H1 (cell line): ENCODE results near the gene RAP1GDS1.

ENCODE experiments used
- MAFK ChIP-seq: IDR thresholded peaks from 2 replicates; pipeline ENCODE4 v1.6.1; 2012; ENCODE audit warnings: low read depth, mild to moderate bottlenecking, improper control_type of control experiment, low read length
- TCF12 ChIP-seq: IDR thresholded peaks from 2 replicates; pipeline ENCODE4 v1.6.1; 2011; ENCODE audit warnings: low read depth, mild to moderate bottlenecking, low read length
- TF ChIP-seq, protein P1 (sequence below), 3 experiments: IDR thresholded peaks; 1 replicate in 2 of 3; 2 replicates in 1 of 3; pipeline versions ENCODE4 v1.5.1 to v1.6.1; 2011; ENCODE audit warnings: low read length in 3 of 3, mild to moderate bottlenecking in 3 of 3, inconsistent platforms in 2 of 3, low read depth in 1 of 3, moderate library complexity in 1 of 3; ENCODE audit not compliant: insufficient read depth in 1 of 3; ENCODE audit errors: control extremely low read depth in 1 of 3

- TF ChIP-seq MAFK (no peak), TCF12 (no peak)
- TF ChIP-seq, protein P1, sequence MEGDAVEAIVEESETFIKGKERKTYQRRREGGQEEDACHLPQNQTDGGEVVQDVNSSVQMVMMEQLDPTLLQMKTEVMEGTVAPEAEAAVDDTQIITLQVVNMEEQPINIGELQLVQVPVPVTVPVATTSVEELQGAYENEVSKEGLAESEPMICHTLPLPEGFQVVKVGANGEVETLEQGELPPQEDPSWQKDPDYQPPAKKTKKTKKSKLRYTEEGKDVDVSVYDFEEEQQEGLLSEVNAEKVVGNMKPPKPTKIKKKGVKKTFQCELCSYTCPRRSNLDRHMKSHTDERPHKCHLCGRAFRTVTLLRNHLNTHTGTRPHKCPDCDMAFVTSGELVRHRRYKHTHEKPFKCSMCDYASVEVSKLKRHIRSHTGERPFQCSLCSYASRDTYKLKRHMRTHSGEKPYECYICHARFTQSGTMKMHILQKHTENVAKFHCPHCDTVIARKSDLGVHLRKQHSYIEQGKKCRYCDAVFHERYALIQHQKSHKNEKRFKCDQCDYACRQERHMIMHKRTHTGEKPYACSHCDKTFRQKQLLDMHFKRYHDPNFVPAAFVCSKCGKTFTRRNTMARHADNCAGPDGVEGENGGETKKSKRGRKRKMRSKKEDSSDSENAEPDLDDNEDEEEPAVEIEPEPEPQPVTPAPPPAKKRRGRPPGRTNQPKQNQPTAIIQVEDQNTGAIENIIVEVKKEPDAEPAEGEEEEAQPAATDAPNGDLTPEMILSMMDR (IDR thresholded peaks at IDR 0.05; ENCODE audit: control extremely low read depth in 1 of 3, insufficient read depth in 1 of 3, low read depth in 1 of 3, low read length in 3 of 3), result no peak
Measured at GRCh38 chr4:98326168-98326567, 65.0 kb downstream of the RAP1GDS1 start.
